Breast epithelium (tissue), 3 donors: ENCODE data around the gene TMEM220.

ENCODE experiments used
- POLR2A ChIP-seq: fragments of 450-650 bp; IDR thresholded peaks from one replicate; pipeline ENCODE4 v1.6.1; 2016; ENCODE audit warnings: antibody characterized with exemption, mild to moderate bottlenecking, moderate library complexity
- POLR2AphosphoS5 ChIP-seq, 3 donors: sonication (generic); formaldehyde crosslinking; IDR thresholded peaks; one replicate each; pipeline ENCODE4 v1.6.1; 2017; ENCODE audit warnings: antibody characterized with exemption in 3 of 3

- TF ChIP-seq POLR2A = no peak
- no peak for TF ChIP-seq POLR2AphosphoS5 (IDR thresholded peaks at IDR 0.05)
Measured at GRCh38 chr17:10748531-10749181, 18.8 kb upstream of the TMEM220 start.
